ENCODE results near the gene ZRANB3. TPM values are rescaled to one million over a fixed set of nuclear protein-coding genes. Genes with fewer than 3 reads are reported as not detected.

ZRANB3 gene
- total RNA-seq, 3 donors from 2014 or later (not counting 1 experiment from before 2014, with no cell fraction given), result 5.0 to 7.7 (median 5.3) TPM

- intact Hi-C loops (cut with micrococcal nuclease), result no loop called here
Observed at GRCh38 chr2:135140606-135141005, 390.4 kb downstream of the ZRANB3 start.

GRCh38 chr2:135132314-135132713, 398.7 kb downstream of the ZRANB3 start:
- Mint-ChIP-seq H3K9me3 (no peaks in the 10 kb centered on the region), H3K4me1 (no peaks in the 10 kb centered on the region), H3K27ac (no peak overlapping the region), H3K27me3 (ENCODE audit: low read depth in 2 of 2) (peaks cover 0 to 3% of the 10 kb centered on the region in 2 donors), H3K36me3 (peaks cover 9% of the 10 kb centered on the region), H3K4me3 (no peak overlapping the region)
- Histone ChIP-seq H3K4me3 (ENCODE audit: low read length) (no peak overlapping the region), H3K27me3 (ENCODE audit: control insufficient read depth, insufficient read depth, low read length) (no peaks in the 10 kb centered on the region), H3K9me3 (ENCODE audit: control insufficient read depth, insufficient read depth, low read length) (no peaks in the 10 kb centered on the region), H3K36me3 (ENCODE audit: control insufficient read depth, insufficient read depth, low read length) (peaks cover 22% of the 10 kb centered on the region), H3K27ac (ENCODE audit: low read length) (no peak overlapping the region), H3K4me1 (ENCODE audit: control insufficient read depth, insufficient read depth, low read length) (no peaks in the 10 kb centered on the region)
- no CpG with 5 or more reads among the region's 1 CpG for WGBS (ENCODE audit: insufficient coverage)
- no peak for ATAC-seq
- TF ChIP-seq CTCF (IDR thresholded peaks at IDR 0.05), result no peak
- intact Hi-C loops (cut with micrococcal nuclease), result no loop called here
- DNase-seq, result no peak

More at GRCh38 chr2:135140606-135141005, 390.4 kb downstream of the ZRANB3 start:
- Histone ChIP-seq H3K4me3 (ENCODE audit: low read length) (no peak overlapping the region), H3K27me3 (ENCODE audit: control insufficient read depth, insufficient read depth, low read length) (no peaks in the 10 kb centered on the region), H3K9me3 (ENCODE audit: control insufficient read depth, insufficient read depth, low read length) (no peaks in the 10 kb centered on the region), H3K36me3 (ENCODE audit: control insufficient read depth, insufficient read depth, low read length) (peaks cover 7% of the 10 kb centered on the region), H3K27ac (ENCODE audit: low read length) (no peak overlapping the region), H3K4me1 (ENCODE audit: control insufficient read depth, insufficient read depth, low read length) (no peaks in the 10 kb centered on the region)
- TF ChIP-seq CTCF (IDR thresholded peaks at IDR 0.05), result no peak
- Mint-ChIP-seq H3K36me3 (no peaks in the 10 kb centered on the region), H3K4me3 (no peak overlapping the region), H3K9me3 (no peaks in the 10 kb centered on the region), H3K27me3 (ENCODE audit: low read depth in 2 of 2) (no peaks in the 10 kb centered on the region), H3K4me1 (no peaks in the 10 kb centered on the region), H3K27ac (no peak overlapping the region)
- DNase-seq (no peak), ATAC-seq (no peak)

GRCh38 chr2:135130751-135131150, 400.3 kb downstream of the ZRANB3 start:
- 71% methylated on average over 2 of the region's 2 CpGs for WGBS (ENCODE audit: insufficient coverage)

More at GRCh38 chr2:135130751-135131150, 400.3 kb downstream of the ZRANB3 start:
- H3K9me3 ChIP-seq (ENCODE audit: control insufficient read depth, insufficient read depth, low read length), result no peaks in the 10 kb centered on the region
- ATAC-seq, result no peak
- H3K4me3 Mint-ChIP-seq, result no peak overlapping the region
- H3K27ac Mint-ChIP-seq, result no peak overlapping the region
- no peak overlapping the region for H3K4me3 ChIP-seq (ENCODE audit: low read length)
- no peaks in the 10 kb centered on the region for H3K4me1 ChIP-seq (ENCODE audit: control insufficient read depth, insufficient read depth, low read length)
- no peak for DNase-seq
- TF ChIP-seq CTCF (IDR thresholded peaks at IDR 0.05), result no peak
- intact Hi-C loops (cut with micrococcal nuclease), result no loop called here
- no peaks in the 10 kb centered on the region for H3K4me1 Mint-ChIP-seq
- peaks cover 12% of the 10 kb centered on the region for H3K36me3 Mint-ChIP-seq
- no peaks in the 10 kb centered on the region for H3K9me3 Mint-ChIP-seq
- no peak overlapping the region for H3K27ac ChIP-seq (ENCODE audit: low read length)
- no peaks in the 10 kb centered on the region for H3K27me3 ChIP-seq (ENCODE audit: control insufficient read depth, insufficient read depth, low read length)
- peaks cover 0 to 3% of the 10 kb centered on the region in 2 donors for H3K27me3 Mint-ChIP-seq (ENCODE audit: low read depth in 2 of 2)
- peaks cover 22% of the 10 kb centered on the region for H3K36me3 ChIP-seq (ENCODE audit: control insufficient read depth, insufficient read depth, low read length)
